Cardiac fibroblast (primary cell): Measurements from ENCODE around the gene RBM17.
"Not testable (repeated sequence)": the region's sequence is repeated elsewhere in the genome, so short reads cannot be mapped to it uniquely, and the experiment has no call there.

ENCODE experiments used
- DNase-seq, 2 donors: peaks; one replicate each; pipeline versions ENCODE4 v3.0.0 to v3.0.0-alpha.2; 2010; ENCODE audit warnings: low read depth in 2 of 2
- H3K4me3 ChIP-seq, 2 donors: replicated peaks in 1 of 2; 1 replicate in 1 of 2; 2 replicates in 1 of 2; pipeline ENCODE4 v1.5.1; 2011; ENCODE audit warnings: low read depth in 2 of 2, low read length in 2 of 2, mild to moderate bottlenecking in 2 of 2, moderate library complexity in 1 of 2
- TF ChIP-seq, protein P1 (sequence below): IDR thresholded peaks from one replicate; pipeline ENCODE4 v1.5.1; 2011; ENCODE audit warnings: low read depth, mild to moderate bottlenecking, low read length, inconsistent platforms

RBM17 gene

DNA sequence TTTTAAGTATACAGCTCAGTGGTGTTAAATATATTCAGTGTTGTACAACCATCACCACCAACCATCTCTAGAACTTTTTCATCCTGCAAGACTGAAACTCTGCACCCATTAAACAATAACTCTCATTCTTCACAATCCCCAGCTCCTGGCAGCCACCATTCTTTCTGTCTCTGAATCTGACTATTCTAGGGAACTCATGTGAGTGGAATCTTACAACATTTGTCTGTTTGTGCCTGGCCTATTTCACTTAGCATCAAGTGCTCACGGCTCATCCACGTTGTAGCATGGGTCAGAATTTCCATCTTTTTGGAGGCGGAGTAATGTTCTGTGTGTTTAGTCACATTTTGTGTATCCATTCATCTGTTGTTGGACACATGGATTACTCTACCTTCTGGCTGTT, 73.1 kb downstream of the RBM17 start:
- peak in 1 of 2 donors; percentile 17 for DNase-seq
- no peak overlapping the region for H3K4me3 ChIP-seq
- TF ChIP-seq, protein P1, sequence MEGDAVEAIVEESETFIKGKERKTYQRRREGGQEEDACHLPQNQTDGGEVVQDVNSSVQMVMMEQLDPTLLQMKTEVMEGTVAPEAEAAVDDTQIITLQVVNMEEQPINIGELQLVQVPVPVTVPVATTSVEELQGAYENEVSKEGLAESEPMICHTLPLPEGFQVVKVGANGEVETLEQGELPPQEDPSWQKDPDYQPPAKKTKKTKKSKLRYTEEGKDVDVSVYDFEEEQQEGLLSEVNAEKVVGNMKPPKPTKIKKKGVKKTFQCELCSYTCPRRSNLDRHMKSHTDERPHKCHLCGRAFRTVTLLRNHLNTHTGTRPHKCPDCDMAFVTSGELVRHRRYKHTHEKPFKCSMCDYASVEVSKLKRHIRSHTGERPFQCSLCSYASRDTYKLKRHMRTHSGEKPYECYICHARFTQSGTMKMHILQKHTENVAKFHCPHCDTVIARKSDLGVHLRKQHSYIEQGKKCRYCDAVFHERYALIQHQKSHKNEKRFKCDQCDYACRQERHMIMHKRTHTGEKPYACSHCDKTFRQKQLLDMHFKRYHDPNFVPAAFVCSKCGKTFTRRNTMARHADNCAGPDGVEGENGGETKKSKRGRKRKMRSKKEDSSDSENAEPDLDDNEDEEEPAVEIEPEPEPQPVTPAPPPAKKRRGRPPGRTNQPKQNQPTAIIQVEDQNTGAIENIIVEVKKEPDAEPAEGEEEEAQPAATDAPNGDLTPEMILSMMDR: no peak

DNA sequence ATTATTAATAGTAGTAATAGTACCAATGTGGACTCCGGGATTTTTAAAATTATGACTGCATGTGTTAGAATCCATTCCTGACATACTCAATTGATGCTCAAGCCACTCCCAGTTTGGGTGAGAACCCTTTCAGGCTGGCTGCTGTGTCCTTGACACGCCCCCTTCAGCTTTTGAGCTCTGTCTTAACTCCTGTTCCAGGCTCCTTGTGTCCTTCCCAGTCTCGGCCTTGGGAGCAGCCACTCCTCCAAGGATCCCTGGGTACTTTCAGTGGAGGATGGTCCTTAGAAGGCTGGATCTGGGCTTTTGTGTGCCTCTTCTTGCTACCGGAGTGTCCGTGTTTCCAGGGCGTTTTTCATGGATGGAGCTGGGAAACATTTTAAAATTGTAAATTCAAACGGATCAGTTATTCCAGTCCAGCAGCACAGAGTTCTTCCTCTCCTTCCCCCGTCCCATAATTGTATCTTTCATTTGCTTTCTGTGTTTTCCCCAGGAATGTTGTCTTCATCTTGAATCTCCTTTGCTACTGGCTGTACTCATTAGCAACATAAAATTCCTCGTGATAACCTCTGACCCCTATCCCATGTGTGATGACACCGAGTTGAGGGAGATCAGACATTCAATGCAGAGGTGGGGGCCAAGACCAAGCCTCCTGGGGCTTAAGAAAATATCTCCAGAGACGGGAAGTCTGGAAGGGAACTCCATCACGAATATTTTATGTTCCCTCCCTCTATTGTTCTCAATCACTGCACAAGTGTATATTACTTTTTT, 73.9 kb downstream of the RBM17 start:
- TF ChIP-seq, protein P1: no peak
- peak in 1 of 2 donors; percentile 45 for DNase-seq
- H3K4me3 ChIP-seq: peak overlapping the region in 1 of 2 donors; percentile 40

DNA sequence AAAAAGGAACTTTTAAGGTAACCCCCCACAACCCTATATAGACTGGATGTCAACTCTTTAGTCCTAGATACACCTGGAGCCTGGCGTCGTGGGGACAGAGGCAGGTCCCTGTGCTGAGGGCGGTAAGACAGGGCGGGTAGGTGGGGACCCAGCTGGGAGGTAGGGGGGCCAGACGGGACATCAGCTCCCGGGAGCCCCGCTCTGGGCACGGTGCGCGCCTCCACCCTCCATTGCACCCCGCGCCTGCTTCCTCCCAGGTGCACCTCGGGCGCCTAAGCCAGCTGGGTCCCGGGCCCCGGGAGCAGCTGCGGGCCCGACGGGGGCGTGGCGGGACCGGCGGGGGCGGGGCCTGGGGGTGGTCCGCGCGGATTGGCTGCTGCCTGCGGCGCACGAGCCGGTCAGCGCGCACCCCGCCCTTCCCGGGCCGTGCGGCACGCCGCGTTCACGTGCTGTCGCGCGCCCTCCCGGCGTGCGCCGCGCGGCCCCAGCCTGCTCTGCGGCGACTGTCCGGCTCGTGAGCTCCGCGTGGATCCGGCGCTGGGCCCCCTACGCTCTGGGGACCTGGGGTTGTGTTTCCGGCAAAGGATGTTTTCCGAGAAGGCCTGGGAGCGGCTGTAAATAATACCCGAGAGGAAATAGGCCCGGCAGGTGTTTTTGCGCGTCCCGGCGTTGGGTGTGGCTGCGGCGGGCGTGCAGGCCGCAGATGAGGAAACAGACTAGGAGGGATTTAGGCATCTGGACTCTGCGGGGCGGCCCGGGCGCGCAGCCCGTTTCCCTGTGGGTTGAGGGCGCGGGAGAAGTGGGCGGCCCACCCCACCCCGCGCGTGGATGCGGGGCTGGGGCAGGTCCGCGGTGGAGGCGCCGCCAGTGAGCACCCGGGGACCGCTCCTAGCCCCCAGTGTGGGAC, 74.8 kb downstream of the RBM17 start:
- peak; percentile 84 to 92 for DNase-seq
- TF ChIP-seq, protein P1: no peak
- H3K4me3 ChIP-seq: peak overlapping the region; percentile 72 to 75

DNA sequence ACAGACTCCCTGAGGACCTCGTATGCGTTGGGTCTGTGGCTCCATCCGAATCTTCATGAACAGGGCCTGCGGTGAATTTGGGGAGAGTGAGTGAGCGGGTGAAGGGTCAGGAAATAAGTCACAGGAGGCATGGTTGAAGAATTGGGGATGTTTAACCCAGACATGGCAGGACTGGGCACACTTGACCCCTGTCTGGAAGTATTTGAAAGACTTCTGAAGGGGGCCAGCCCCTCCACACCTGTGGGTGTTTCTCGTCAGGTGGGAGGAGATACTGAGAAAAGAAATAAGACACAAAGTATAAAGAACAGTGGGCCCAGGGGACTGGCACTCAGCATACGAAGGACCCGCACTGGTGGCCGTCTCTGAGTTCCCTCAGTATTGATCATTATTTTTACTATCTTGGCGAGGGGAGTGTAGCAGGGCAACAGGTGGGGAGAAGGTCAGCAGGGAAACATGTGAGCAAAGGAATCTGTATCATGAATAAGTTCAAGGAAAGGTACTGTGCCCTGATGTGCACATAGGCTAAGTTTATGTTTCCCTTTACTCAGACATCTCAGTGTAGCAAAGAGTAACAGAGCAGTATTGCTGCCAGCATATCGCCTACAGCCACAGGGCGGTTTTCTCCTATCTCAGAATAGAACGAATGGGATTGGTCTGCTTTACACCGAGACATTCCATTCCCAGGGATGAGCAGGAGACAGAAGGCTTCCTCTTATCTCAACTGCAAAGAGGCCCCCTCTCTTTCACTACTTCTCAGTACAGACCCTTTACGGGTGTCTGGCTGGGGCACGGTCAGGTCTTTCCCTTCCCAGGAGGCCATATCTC, 75.6 kb downstream of the RBM17 start:
- TF ChIP-seq, protein P1: no peak
- peak in 1 of 2 donors; percentile 13 for DNase-seq
- H3K4me3 ChIP-seq: peak overlapping the region; percentile 72 to 75

DNA sequence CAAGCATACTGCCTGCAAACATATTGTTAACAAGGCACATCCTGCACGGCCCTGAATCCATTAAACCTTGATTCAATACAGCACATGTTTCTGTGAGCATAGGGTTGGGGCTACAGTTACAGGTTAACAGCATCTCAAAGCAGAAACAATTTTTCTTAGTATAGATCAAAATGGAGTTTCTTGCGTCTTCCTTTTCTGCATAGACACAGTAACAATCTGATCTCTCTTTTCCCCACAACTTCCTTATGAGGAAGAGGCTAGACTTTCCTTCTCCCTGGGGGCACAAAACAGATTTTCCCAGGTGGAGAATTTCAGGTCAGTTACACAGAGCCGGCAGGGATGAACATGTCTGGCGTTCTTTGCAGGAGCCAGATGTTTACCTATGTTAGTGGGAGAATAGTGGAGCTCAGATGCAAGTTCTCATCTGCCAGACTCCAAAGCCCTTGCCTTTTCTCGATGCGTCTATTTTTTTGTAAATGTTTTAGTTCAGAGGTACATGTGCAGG, 76.4 kb downstream of the RBM17 start:
- TF ChIP-seq, protein P1: no peak
- no peak overlapping the region for H3K4me3 ChIP-seq
- no peak for DNase-seq

DNA sequence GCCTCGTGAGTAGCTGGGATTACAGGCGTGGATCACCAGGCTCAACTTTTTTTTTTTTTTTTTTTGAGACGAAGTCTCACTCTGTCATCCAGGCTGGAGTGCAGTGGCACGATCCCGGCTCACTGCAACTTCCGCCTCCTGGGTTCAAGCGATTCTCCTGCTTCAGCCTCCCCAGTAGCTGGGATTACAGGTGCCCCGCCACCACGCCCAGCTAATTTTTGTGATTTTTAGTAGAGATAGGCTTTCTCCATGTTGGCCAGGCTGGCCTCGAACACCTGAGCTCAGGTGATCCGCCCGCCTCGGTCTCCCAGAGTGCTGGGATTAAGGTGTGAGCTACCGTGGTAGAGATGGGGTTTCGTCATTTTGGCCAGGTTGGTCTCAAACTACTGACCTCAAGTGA, 77.1 kb downstream of the RBM17 start:
- DNase-seq, H3K4me3 ChIP-seq: not testable (repeated sequence)
